H9 (cell line): ENCODE data around the gene TMEM217. TPM values are rescaled to one million over a fixed set of nuclear protein-coding genes. Genes with fewer than 3 reads are reported as not detected.

Experiments
- DNase-seq: peaks from one replicate; pipeline ENCODE4 v3.0.0-alpha.2; 2017
- H2AFZ ChIP-seq: one replicate; pipeline ENCODE4 v1.6.1; 2013; ENCODE audit warnings: mild to moderate bottlenecking, low read length, control low read depth, moderate library complexity
- H2AK5ac ChIP-seq: 2 replicates; pipeline ENCODE4 v1.6.1; 2013; ENCODE audit warnings: low read length, control low read depth, mixed read lengths; ENCODE audit not compliant: insufficient read length
- H2BK120ac ChIP-seq: one replicate; pipeline ENCODE4 v1.6.1; 2013; ENCODE audit warnings: low read depth, mild to moderate bottlenecking, low read length, control low read depth, inconsistent platforms; ENCODE audit not compliant: poor library complexity, severe bottlenecking
- H2BK12ac ChIP-seq: 2 replicates; pipeline ENCODE4 v1.6.1; 2013; ENCODE audit warnings: low read length, control low read depth, mixed read lengths, low read depth; ENCODE audit not compliant: insufficient read length
- H2BK15ac ChIP-seq: 2 replicates; pipeline ENCODE4 v1.6.1; 2013; ENCODE audit warnings: low read depth, low read length, control low read depth
- H2BK20ac ChIP-seq: one replicate; pipeline ENCODE4 v1.6.1; 2013; ENCODE audit warnings: low read depth, mild to moderate bottlenecking, low read length, control low read depth, inconsistent platforms; ENCODE audit not compliant: poor library complexity, severe bottlenecking
- H2BK5ac ChIP-seq: 2 replicates; pipeline ENCODE4 v1.6.1; 2013; ENCODE audit warnings: low read length, control low read depth, mixed read lengths; ENCODE audit not compliant: insufficient read length
- H3K14ac ChIP-seq: 2 replicates; pipeline ENCODE4 v1.6.1; 2013; ENCODE audit warnings: low read length, control low read depth; ENCODE audit not compliant: insufficient read depth
- H3K18ac ChIP-seq: 2 replicates; pipeline ENCODE4 v1.6.1; 2013; ENCODE audit warnings: low read depth, mild to moderate bottlenecking, mixed read lengths, low read length, control low read depth; ENCODE audit not compliant: insufficient read length
- H3K23ac ChIP-seq: 2 replicates; pipeline ENCODE4 v1.6.1; 2013; ENCODE audit warnings: low read length, control low read depth, mixed read lengths, low read depth; ENCODE audit not compliant: insufficient read length
- H3K23me2 ChIP-seq: 2 replicates; pipeline ENCODE4 v1.6.1; 2013; ENCODE audit warnings: low read depth, mild to moderate bottlenecking, mixed read lengths, low read length, control low read depth; ENCODE audit not compliant: insufficient read length, poor library complexity, severe bottlenecking
- H3K27ac ChIP-seq: 2 replicates; pipeline ENCODE4 v1.5.1; 2013; ENCODE audit warnings: low read length, control low read depth, mixed read lengths, low read depth; ENCODE audit not compliant: insufficient read length
- H3K27me3 ChIP-seq: 2 replicates; pipeline ENCODE4 v1.6.1; 2013; ENCODE audit warnings: low read length, control low read depth, inconsistent platforms; ENCODE audit not compliant: insufficient read depth
- H3K4ac ChIP-seq: 2 replicates; pipeline ENCODE4 v1.6.1; 2013; ENCODE audit warnings: low read depth, mild to moderate bottlenecking, control low read depth, inconsistent platforms, low read length, moderate library complexity
- H3K4me1 ChIP-seq: 2 replicates; pipeline ENCODE4 v1.6.1; 2013; ENCODE audit warnings: low read length, control low read depth, inconsistent platforms; ENCODE audit not compliant: insufficient read depth
- H3K4me2 ChIP-seq: 2 replicates; pipeline ENCODE4 v1.6.1; 2013; ENCODE audit warnings: low read length, control low read depth, mixed read lengths; ENCODE audit not compliant: insufficient read length, insufficient read depth
- H3K56ac ChIP-seq: 2 replicates; pipeline ENCODE4 v1.6.1; 2013; ENCODE audit warnings: low read depth, mild to moderate bottlenecking, mixed read lengths, low read length, control low read depth; ENCODE audit not compliant: insufficient read length
- H3K79me1 ChIP-seq: 2 replicates; pipeline ENCODE4 v1.6.1; 2013; ENCODE audit warnings: low read depth, mild to moderate bottlenecking, moderate library complexity, low read length, control low read depth, inconsistent platforms; ENCODE audit not compliant: insufficient read depth, poor library complexity, severe bottlenecking
- H3K79me2 ChIP-seq: 2 replicates; pipeline ENCODE4 v1.6.1; 2013; ENCODE audit warnings: low read length, control low read depth, inconsistent platforms; ENCODE audit not compliant: insufficient read depth
- H3K9ac ChIP-seq: 2 replicates; pipeline ENCODE4 v1.6.1; 2013; ENCODE audit warnings: low read length, control low read depth, mixed read lengths; ENCODE audit not compliant: insufficient read length; ENCODE audit errors: extremely low read depth
- H3K9me3 ChIP-seq: one replicate; pipeline ENCODE4 v1.6.1; 2013; ENCODE audit warnings: low read depth, low read length, inconsistent platforms; ENCODE audit not compliant: control insufficient read depth
- H3T11ph ChIP-seq: one replicate; pipeline ENCODE4 v1.6.1; 2013; ENCODE audit warnings: mild to moderate bottlenecking, low read length, control low read depth, inconsistent platforms
- H4K20me1 ChIP-seq: one replicate; pipeline ENCODE4 v1.6.1; 2013; ENCODE audit not compliant: control insufficient read depth, insufficient read length, insufficient read depth
- H4K5ac ChIP-seq: 2 replicates; pipeline ENCODE4 v1.6.1; 2013; ENCODE audit warnings: low read depth, mild to moderate bottlenecking, mixed read lengths, low read length, control low read depth; ENCODE audit not compliant: insufficient read length
- H4K8ac ChIP-seq: replicated peaks from 2 replicates; pipeline ENCODE4 v1.6.1; 2013; ENCODE audit warnings: low read length, control low read depth, mixed read lengths, low read depth; ENCODE audit not compliant: insufficient read length
- H4K91ac ChIP-seq: 2 replicates; pipeline ENCODE4 v1.6.1; 2013; ENCODE audit warnings: low read depth, mild to moderate bottlenecking, moderate library complexity, mixed read lengths, low read length, control low read depth; ENCODE audit not compliant: insufficient read length
- H3K27ac Mint-ChIP-seq, 3 experiments: 2 replicates in 2 of 3; 3 replicates in 1 of 3; pipeline ENCODE4 v1.8.0; 2020 to 2021; ENCODE audit warnings: mixed read lengths in 3 of 3, mild to moderate bottlenecking in 1 of 3, moderate library complexity in 1 of 3
- H3K27me3 Mint-ChIP-seq: 2 replicates; pipeline ENCODE4 v1.8.0; 2021; ENCODE audit warnings: low read depth, mild to moderate bottlenecking, moderate library complexity, mixed read lengths
- H3K36me3 Mint-ChIP-seq, 3 experiments: 2 replicates in 2 of 3; 3 replicates in 1 of 3; pipeline ENCODE4 v1.8.0; 2020 to 2021; ENCODE audit warnings: low read depth in 3 of 3, mixed read lengths in 3 of 3; ENCODE audit not compliant: insufficient read depth in 1 of 3
- H3K4me1 Mint-ChIP-seq, 2 experiments: 2 replicates each; pipeline ENCODE4 v1.8.0; 2020; ENCODE audit warnings: mixed read lengths in 2 of 2
- H3K4me3 Mint-ChIP-seq, 2 experiments: 2 replicates in 1 of 2; 3 replicates in 1 of 2; pipeline ENCODE4 v1.8.0; 2020 to 2021; ENCODE audit warnings: mild to moderate bottlenecking in 2 of 2, mixed read lengths in 2 of 2, moderate library complexity in 1 of 2
- H3K9me3 Mint-ChIP-seq, 2 experiments: 2 replicates in 1 of 2; 3 replicates in 1 of 2; pipeline ENCODE4 v1.8.0; 2020; ENCODE audit warnings: mild to moderate bottlenecking in 2 of 2, mixed read lengths in 2 of 2, moderate library complexity in 1 of 2
- CTCF ChIP-seq: fragments of 200-600 bp; sonication (generic); conservative IDR thresholded peaks from 3 replicates; pipeline ENCODE4 v1.8.0; 2021; ENCODE audit warnings: antibody characterized with exemption, mild to moderate bottlenecking
- WGBS: extraction: QIAGEN DNeasy Blood & Tissue Kit; methylation state at CpG from one replicate; pipeline ENCODE4 v1.1.7; 2013; ENCODE audit warnings: missing lambda C conversion rate, low lambda C conversion rate, mixed read lengths; ENCODE audit not compliant: insufficient read length; ENCODE audit errors: extremely low coverage; 5-methylcytosine and 5-hydroxymethylcytosine counted together
- total RNA-seq: library from RNA; stranded (reverse); gene quantifications from 2 replicates; pipeline ENCODE4 v1.2.1, GENCODE V29; 2021

TMEM217 gene
- total RNA-seq, 1 experiment from 2014 or later: 1.1 TPM

DNA sequence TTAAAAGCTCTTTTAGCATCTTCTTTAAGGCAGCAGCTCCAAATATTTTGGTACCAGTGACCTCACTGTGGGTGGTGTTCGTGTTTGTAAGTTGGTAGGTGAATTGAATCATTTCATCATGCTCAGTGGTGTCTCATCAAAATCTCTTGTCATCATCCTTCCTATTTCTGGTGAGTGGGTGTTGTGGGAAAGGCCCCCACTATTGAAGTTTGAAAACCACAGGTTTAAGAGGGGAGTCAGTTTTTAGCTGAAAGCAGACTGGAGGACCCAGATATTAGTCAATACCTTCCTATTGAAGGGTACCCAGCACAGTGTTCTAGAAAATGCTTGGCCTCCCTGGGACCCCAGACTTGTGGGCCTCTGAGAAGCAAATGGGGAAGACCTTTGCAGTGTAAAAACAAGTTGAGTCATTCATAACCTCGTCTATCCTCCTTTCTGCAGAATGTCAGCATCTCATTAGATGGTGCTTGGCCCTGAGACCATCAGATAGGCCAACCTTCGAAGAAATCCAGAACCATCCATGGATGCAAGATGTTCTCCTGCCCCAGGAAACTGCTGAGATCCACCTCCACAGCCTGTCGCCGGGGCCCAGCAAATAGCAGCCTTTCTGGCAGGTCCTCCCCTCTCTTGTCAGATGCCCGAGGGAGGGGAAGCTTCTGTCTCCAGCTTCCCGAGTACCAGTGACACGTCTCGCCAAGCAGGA is 84.3 kb downstream of the TMEM217 start:
- no peak overlapping the region for H2BK15ac ChIP-seq
- H3K79me1 ChIP-seq: peaks cover 5% of the 10 kb centered on the region
- no peak overlapping the region for H2BK5ac ChIP-seq
- no peak overlapping the region for H2BK12ac ChIP-seq
- H4K91ac ChIP-seq: no peak overlapping the region
- H3K18ac ChIP-seq: no peak overlapping the region
- no peak for DNase-seq
- no peak overlapping the region for H3K56ac ChIP-seq
- no peak overlapping the region for H3K4me2 ChIP-seq
- H3K4ac ChIP-seq: no peak overlapping the region
- H4K5ac ChIP-seq: no peak overlapping the region
- H2AK5ac ChIP-seq: no peak overlapping the region
- H2AFZ ChIP-seq: no peak overlapping the region
- no peak overlapping the region for H3T11ph ChIP-seq
- Mint-ChIP-seq H3K4me3 (no peak overlapping the region; a peak in 1 of 5 replicates), H3K27ac (peak overlapping the region in 2 of 3 experiments; percentile 23 to 24; a peak in 1 of 7 replicates), H3K9me3 (no peaks in the 10 kb centered on the region; a peak in 2 of 5 replicates), H3K4me1 (peaks cover 25 to 46% of the 10 kb centered on the region in 2 experiments), H3K36me3 (peaks cover 40 to 52% (median 40%) of the 10 kb centered on the region in 3 experiments), H3K27me3 (no peaks in the 10 kb centered on the region; the same call in 1 of the 2 replicates)
- peaks cover 14% of the 10 kb centered on the region; the same call in 1 of the 2 replicates for H3K79me2 ChIP-seq
- no CpG with 5 or more reads among the region's 9 CpGs for WGBS
- peaks cover 17% of the 10 kb centered on the region for H3K23me2 ChIP-seq
- no peaks in the 10 kb centered on the region for H3K9me3 ChIP-seq
- no peak overlapping the region for H2BK120ac ChIP-seq
- no peak overlapping the region for H2BK20ac ChIP-seq
- no peak overlapping the region for H3K23ac ChIP-seq
- H3K4me1 ChIP-seq: no peaks in the 10 kb centered on the region
- no peak overlapping the region for H4K8ac ChIP-seq
- H3K27me3 ChIP-seq: no peaks in the 10 kb centered on the region
- no peak overlapping the region for H3K27ac ChIP-seq
- H3K9ac ChIP-seq: no peak overlapping the region
- H4K20me1 ChIP-seq: no peaks in the 10 kb centered on the region
- no peak overlapping the region for H3K14ac ChIP-seq
- no peak for TF ChIP-seq CTCF
